Measurements from ENCODE around the gene SERINC1. TPM values are rescaled to one million over a fixed set of nuclear protein-coding genes. Genes with fewer than 3 reads are reported as not detected.
A peak's percentile ranks its signal among the peaks of the same experiment; 100 is the strongest.
"Not testable (repeated sequence)": the region's sequence is repeated elsewhere in the genome, so short reads cannot be mapped to it uniquely, and the experiment has no call there.

The SERINC1 gene
- 147 and 172 TPM in 2 replicates for total RNA-seq (2014; rRNA removed; shearing (Covaris generic))

GRCh38 chr6:122471107-122472021 is at the start of gene SERINC1:
Gene SERINC1, minus strand, starts transcription at chr6:122471807. Its CDS starts 70 bp downstream, at chr6:122471737.
- DNase-seq (ENCODE audit: low read depth) = peak; percentile 90

GRCh38 chr6:122511193-122511924 is 39.8 kb upstream of the SERINC1 start:
- no peak for DNase-seq (ENCODE audit: low read depth)

- not testable (repeated sequence) for DNase-seq (ENCODE audit: low read depth)
These were observed 33.6 kb upstream of the SERINC1 start for GRCh38 chr6:122505170-122505569.

GRCh38 chr6:122501475-122501874 is 29.9 kb upstream of the SERINC1 start:
- no peak for DNase-seq (ENCODE audit: low read depth)

GRCh38 chr6:122495612-122496011 is 24.0 kb upstream of the SERINC1 start:
- no peak for DNase-seq (ENCODE audit: low read depth)

- no peak for DNase-seq (ENCODE audit: low read depth)
These were observed 23.2 kb upstream of the SERINC1 start for GRCh38 chr6:122494665-122495272.

GRCh38 chr6:122491919-122492555 is 20.4 kb upstream of the SERINC1 start:
- DNase-seq (ENCODE audit: low read depth) = peak; percentile 55

GRCh38 chr6:122490607-122491006 is 19.0 kb upstream of the SERINC1 start:
- no peak for DNase-seq (ENCODE audit: low read depth)

- no peak for DNase-seq (ENCODE audit: low read depth)
These were observed 13.2 kb upstream of the SERINC1 start for GRCh38 chr6:122484760-122485159.

GRCh38 chr6:122482750-122483080 is 11.1 kb upstream of the SERINC1 start:
- DNase-seq (ENCODE audit: low read depth) = no peak

- peak; percentile 17 for DNase-seq (ENCODE audit: low read depth)
These were observed 4.5 kb upstream of the SERINC1 start for GRCh38 chr6:122476131-122476530.

- no peak for DNase-seq (ENCODE audit: low read depth)
These were observed 374 bp upstream of the SERINC1 start for GRCh38 chr6:122472022-122472340.

- DNase-seq (ENCODE audit: low read depth) = no peak
These were observed 9.7 kb downstream of the SERINC1 start for GRCh38 chr6:122461885-122462284.

- not testable (repeated sequence) for DNase-seq (ENCODE audit: low read depth)
These were observed 11.7 kb downstream of the SERINC1 start for GRCh38 chr6:122459865-122460416.

GRCh38 chr6:122459240-122459639 is 12.4 kb downstream of the SERINC1 start:
- DNase-seq (ENCODE audit: low read depth) = no peak

GRCh38 chr6:122458087-122458486 is 13.5 kb downstream of the SERINC1 start:
- no peak for DNase-seq (ENCODE audit: low read depth)

- not testable (repeated sequence) for DNase-seq (ENCODE audit: low read depth)
These were observed 16.5 kb downstream of the SERINC1 start for GRCh38 chr6:122455116-122455515.

GRCh38 chr6:122454673-122455072 is 16.9 kb downstream of the SERINC1 start:
- DNase-seq (ENCODE audit: low read depth) = no peak

GRCh38 chr6:122452509-122452908 is 19.1 kb downstream of the SERINC1 start:
- DNase-seq (ENCODE audit: low read depth) = no peak

- DNase-seq (ENCODE audit: low read depth) = no peak
These were observed 22.5 kb downstream of the SERINC1 start for GRCh38 chr6:122449069-122449468.

GRCh38 chr6:122445274-122445673 is 26.3 kb downstream of the SERINC1 start:
- no peak for DNase-seq (ENCODE audit: low read depth)

GRCh38 chr6:122438975-122439374 is 32.6 kb downstream of the SERINC1 start:
- DNase-seq (ENCODE audit: low read depth) = no peak

All from RPMI7951 (cell line).